ENCODE data around the gene RECK.
"Not testable (repeated sequence)": the region's sequence is repeated elsewhere in the genome, so short reads cannot be mapped to it uniquely, and the experiment has no call there.

RECK gene

GRCh38 chr9:36056896-36057295 lies 20.2 kb downstream of the RECK start:
- DNase-seq (ENCODE audit: low read depth in 2 of 2) = no peak

DNA sequence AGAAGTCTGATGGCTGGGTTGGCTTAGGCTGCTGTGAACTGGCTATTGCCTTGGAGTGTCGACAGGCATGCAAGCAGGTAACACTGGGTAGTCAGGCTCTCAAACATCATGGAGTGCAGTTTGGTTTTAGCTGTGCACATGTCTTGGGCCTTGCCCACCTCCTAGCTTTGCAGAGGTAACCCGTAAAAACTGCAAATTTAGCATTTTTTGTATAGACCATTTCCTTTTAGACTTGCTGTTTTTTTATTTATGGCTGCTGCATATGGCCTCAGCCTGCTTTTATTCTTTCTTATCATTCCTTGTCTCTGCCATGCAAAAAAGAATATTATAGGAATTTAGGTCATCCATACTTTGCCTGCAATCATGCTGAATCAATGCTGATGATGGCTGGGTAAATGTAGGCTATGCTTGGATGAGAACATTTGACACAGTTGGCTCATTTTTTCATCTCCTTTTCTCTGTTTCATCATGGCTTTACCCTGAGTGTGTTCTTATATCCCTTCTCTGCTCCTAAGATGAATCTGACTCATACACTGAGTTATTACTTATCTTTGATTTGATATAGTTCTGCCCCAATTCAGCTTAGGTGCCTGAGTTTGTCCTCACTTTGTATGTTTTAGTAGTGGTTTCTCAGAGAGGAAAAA lies 27.2 kb downstream of the RECK start:
- no peak for DNase-seq (ENCODE audit: low read depth in 2 of 2)

GRCh38 chr9:36064448-36065037 lies 27.8 kb downstream of the RECK start:
- no peak for DNase-seq (ENCODE audit: low read depth in 2 of 2)

DNA sequence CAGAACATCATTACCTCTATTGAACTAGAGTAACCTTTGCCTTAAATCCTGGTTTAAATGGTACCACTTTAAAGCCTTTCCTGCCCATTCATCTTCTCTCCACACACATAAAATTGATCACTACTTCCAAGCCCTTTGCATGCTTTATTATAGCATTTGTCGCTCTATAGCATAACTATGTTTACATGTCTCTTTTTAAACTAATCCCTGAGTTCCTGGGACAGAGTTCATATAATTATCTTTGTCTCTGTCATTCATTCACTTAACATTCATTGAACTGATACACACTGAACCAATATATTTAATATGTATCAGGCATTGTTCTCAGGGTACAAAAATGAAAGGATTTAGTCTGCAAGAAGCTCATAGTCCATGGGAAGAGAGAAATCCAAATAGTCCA lies 37.3 kb downstream of the RECK start:
- DNase-seq (ENCODE audit: low read depth in 2 of 2) = no peak

DNA sequence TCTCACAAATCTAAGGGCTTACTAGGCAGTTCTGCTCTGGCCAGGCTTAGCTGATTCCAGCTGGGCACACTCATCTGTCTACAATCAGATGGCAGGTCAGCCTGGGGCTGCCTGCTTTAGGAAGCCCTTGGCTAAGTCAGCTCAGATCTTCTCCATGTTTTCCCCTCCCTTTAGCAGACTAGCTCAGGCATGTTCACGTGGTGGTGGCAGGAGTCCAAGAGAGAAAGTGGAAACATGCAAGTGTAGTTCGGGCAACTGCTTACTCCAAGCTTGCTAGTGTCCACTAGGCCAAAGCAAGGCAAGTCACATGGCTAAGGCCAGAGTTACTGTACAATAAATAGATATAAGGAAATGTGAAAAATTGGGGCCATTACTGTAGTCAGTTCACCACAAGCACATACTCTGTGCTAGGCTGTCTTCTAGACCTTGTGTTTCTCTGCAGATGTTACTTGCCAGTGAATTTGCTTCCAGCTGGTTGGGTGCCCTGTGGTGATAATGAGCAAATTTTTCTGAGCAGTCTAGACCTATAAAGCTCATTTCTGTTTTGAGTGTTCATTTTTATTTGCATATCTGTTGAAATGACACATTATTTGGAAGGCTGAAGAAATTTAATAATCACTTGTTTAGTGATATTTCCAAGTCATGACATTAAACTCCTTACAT lies 38.3 kb downstream of the RECK start:
- DNase-seq (ENCODE audit: low read depth in 2 of 2) = no peak

DNA sequence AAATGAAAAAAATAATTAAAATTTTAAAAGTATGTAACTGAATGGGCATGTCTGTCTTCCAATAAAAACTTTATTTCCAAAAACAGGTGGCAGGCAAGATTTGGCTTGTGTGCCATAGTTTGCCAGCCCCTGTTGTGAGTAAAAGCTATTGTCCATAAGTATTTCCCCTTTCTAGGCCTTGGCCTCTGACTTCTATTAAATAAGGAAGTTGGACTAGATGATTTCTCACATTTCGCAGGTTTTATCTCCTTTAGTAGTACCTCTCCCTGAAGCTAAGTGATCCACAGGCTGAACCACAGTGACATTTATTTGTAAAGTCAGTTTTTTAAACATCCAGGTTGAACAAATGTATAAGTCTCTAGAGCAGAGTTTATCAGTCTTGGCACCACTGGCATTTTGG lies 41.3 kb downstream of the RECK start:
- no peak for DNase-seq (ENCODE audit: low read depth in 2 of 2)

GRCh38 chr9:36080519-36080918 lies 43.8 kb downstream of the RECK start:
- no peak for DNase-seq (ENCODE audit: low read depth in 2 of 2)

DNA sequence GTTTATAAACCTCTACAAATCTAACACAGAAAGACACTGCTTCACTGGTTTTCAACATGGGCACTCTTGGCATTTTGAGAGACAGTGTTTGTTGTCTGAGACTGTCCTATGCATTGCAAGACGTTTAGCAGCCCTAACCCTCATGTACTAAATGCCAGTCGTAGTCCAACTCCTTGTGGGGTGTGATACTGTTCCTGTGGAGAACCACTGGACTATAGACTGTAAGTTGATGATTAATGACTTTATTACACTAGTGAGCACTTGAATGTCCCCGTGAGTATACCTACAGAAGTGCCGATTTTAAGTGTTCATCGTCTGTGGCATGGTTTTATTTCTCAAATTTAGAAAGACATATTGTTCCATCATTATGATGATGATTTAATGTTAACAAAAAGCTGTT lies 46.2 kb downstream of the RECK start:
- no peak for DNase-seq (ENCODE audit: low read depth in 2 of 2)

GRCh38 chr9:36086442-36086841 lies 49.7 kb downstream of the RECK start:
- no peak for DNase-seq (ENCODE audit: low read depth in 2 of 2)

- not testable (repeated sequence) for DNase-seq (ENCODE audit: low read depth in 2 of 2)
Measured at GRCh38 chr9:36087054-36087453, 50.3 kb downstream of the RECK start.

- no peak for DNase-seq (ENCODE audit: low read depth in 2 of 2)
Measured at GRCh38 chr9:36088020-36088419, 51.3 kb downstream of the RECK start.

- no peak for DNase-seq (ENCODE audit: low read depth in 2 of 2)
Measured at GRCh38 chr9:36091026-36091953, 54.6 kb downstream of the RECK start.

DNA sequence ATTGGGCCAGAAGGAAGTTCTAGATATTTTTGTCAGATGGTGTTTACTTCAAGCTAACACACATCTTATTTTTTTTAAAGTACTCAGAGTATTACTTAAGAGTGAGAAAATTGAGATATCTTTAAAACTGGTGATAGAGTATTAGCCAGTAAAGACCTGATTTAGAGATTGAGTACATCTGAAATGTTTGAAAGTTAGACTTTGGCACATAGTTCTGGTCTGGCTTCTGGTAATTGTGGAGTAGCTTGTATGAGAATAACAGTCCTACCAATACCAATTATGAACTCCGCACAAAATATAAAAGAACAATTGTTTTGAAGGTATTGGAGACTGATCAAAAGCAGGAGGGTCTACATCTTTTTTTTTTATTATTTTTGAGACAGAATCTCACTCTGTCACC lies 55.3 kb downstream of the RECK start:
- no peak for DNase-seq (ENCODE audit: low read depth in 2 of 2)

DNA sequence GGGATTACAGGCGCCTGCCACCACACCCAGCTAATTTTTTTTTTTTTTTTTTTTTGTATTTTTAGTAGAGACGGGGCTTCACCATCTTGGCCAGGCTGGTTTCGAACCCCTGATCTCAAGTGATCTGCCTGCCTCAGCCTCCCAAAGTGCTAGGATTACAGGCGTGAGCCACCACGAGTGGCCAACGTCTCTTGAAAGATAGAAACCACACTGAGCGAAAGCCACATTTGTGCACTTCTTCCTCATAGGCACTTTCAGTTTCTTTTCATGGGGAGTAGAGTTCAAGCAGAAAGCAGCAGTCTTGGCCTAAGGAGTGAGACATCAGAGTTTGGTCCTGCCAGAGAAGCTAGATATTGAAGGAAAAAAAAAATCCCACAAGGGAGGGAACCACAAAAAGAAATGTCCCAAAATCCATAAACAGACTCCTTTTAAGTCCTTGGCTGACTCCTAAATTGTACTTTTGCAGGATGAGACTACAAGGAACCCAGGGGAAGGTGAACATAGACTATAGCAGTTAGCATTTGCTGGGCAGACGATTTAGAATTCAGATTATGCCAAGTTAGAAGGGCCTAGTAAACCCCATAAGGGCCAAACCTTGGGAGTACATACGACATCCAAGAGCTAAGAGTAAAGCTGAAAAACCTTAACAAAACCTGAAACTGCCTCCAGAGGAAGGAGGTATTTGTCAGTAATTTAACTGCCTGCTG lies 55.9 kb downstream of the RECK start:
- DNase-seq (ENCODE audit: low read depth in 2 of 2) = peak; percentile 26 to 27

- no peak for DNase-seq (ENCODE audit: low read depth in 2 of 2)
Measured at GRCh38 chr9:36093384-36093783, 56.7 kb downstream of the RECK start.

- DNase-seq (ENCODE audit: low read depth in 2 of 2) = no peak
Measured at GRCh38 chr9:36099718-36100117, 63.0 kb downstream of the RECK start.

DNA sequence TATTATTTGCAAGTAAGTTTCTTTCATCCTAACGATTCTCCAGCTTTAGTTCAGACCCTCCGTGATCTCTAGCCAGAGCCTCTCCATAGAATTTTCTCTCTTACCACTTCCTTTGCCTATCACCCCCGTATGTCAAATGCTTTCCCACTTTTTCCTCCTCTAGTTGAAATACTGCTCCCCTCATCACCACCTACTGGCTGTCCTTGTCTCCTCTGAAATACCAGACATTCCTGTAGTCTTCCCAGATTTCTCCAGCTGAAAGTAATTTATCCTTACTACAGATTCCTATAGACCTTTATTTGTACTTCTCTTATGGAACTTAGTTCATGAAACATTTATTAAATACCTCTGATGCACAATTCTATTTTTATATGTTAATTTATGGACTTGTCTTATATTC lies 63.8 kb downstream of the RECK start:
- no peak for DNase-seq (ENCODE audit: low read depth in 2 of 2)

DNA sequence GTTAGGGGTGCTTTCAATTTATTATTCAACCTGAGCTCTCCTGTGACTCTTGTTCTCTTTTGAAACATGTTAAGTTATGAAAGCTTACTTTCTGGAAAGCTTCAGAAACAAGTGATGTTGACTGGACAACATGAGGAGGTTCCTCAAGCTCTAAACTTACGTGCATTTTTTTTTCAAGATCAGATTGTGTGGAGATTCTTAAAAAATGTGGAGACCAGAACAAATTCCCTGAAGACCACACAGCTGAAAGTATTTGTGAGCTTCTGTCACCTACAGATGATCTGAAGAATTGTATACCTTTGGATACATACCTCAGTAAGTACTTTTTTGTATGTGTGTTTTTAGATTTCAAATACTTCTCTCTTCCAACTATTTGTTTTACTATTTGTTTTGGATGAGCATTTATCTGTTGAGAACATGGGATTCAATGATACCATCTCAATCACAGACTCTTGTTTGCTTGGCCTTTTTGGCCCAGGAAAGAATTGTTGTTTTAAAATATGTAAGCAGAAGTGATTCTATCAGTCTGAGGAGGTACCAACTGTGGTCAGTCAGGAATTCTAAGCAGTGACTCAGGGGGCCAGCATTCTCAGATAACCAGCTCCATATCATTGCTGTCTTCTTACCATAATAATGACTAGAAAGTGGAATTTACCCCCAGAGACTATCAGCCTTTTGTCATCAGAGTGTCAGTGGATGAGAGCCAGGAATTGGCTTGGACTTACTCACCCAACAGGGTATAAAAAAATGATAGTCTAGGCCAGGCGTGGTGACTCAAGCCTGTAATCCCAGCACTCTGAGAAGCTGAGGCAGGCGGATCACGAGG lies 65.4 kb downstream of the RECK start:
- no peak for DNase-seq (ENCODE audit: low read depth in 2 of 2)

- DNase-seq (ENCODE audit: low read depth in 2 of 2) = peak; percentile 75 to 86
Measured at GRCh38 chr9:36102742-36103495, 66.2 kb downstream of the RECK start.

DNA sequence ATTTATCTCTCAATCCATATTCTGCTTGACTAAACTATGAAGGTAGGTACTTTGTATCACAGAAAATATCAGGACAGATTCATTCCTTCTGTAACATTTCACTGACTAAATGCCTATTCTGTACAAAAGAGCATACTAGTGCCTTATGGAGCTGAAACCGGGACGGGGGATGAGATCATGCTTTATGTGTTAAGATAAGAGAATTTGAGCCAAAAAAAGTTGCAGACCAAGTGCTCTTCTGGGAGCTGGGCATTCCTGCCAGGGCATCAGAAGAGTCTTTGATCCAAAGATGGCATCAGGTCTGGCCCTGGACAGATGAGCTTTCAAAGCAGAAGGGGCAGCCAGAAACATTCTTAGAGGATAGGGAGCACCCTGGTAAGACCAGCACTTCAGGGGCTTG lies 72.4 kb downstream of the RECK start:
- DNase-seq (ENCODE audit: low read depth in 2 of 2) = no peak

Measured in stimulated activated CD4-positive, alpha-beta T cell treated with anti-CD3 and anti-CD28 coated beads, Interleukin-15, amount 100 ng/mL, for 48 hours (primary cell).